Fibroblast of mammary gland (primary cell): ENCODE results near the gene TMEM184B.
A peak's percentile ranks its signal among the peaks of the same experiment; 100 is the strongest.

Experiments used
- DNase-seq: peaks from one replicate; pipeline ENCODE4 v3.0.0-alpha.2; 2010; ENCODE audit warnings: low read depth
- H3K4me3 ChIP-seq: 2 replicates; pipeline ENCODE4 v1.5.1; 2011; ENCODE audit warnings: low read depth, mild to moderate bottlenecking, low read length, moderate library complexity; ENCODE audit not compliant: control insufficient read depth
- CTCF ChIP-seq: conservative IDR thresholded peaks from 2 replicates; pipeline ENCODE4 v1.5.1; 2011; ENCODE audit warnings: low read depth, low read length, inconsistent platforms; ENCODE audit not compliant: control insufficient read depth, insufficient read depth

TMEM184B gene

GRCh38 chr22:38257650-38258250 is 15.1 kb downstream of the TMEM184B start:
- TF ChIP-seq CTCF, result no peak
- H3K4me3 ChIP-seq, result peak overlapping the region; percentile 17
- no peak for DNase-seq

GRCh38 chr22:38257181-38257580 is 15.6 kb downstream of the TMEM184B start:
- peak; percentile 87 for DNase-seq

GRCh38 chr22:38255697-38256096 is 17.1 kb downstream of the TMEM184B start:
- no peak overlapping the region for H3K4me3 ChIP-seq
- no peak for TF ChIP-seq CTCF
- no peak for DNase-seq

More at GRCh38 chr22:38257181-38257580, 15.6 kb downstream of the TMEM184B start:
- H3K4me3 ChIP-seq, result peak overlapping the region; percentile 17
- no peak for TF ChIP-seq CTCF

GRCh38 chr22:38251341-38251692 is 21.5 kb downstream of the TMEM184B start:
- no peak overlapping the region for H3K4me3 ChIP-seq
- no peak for DNase-seq
- no peak for TF ChIP-seq CTCF

- DNase-seq, result no peak
- TF ChIP-seq CTCF, result no peak
Observed at GRCh38 chr22:38250643-38251340, 22.0 kb downstream of the TMEM184B start.

GRCh38 chr22:38249803-38250642 is 22.8 kb downstream of the TMEM184B start:
- TF ChIP-seq CTCF, result no peak
- DNase-seq, result no peak
- no peak overlapping the region for H3K4me3 ChIP-seq

More at GRCh38 chr22:38250643-38251340, 22.0 kb downstream of the TMEM184B start:
- H3K4me3 ChIP-seq, result no peak overlapping the region
